ENCODE results near the gene USP3. TPM values are rescaled to one million over a fixed set of nuclear protein-coding genes. Genes with fewer than 3 reads are reported as not detected.

The USP3 gene
- total RNA-seq, 2 donors from 2014 or later: 48.8 to 50.1 TPM

DNA sequence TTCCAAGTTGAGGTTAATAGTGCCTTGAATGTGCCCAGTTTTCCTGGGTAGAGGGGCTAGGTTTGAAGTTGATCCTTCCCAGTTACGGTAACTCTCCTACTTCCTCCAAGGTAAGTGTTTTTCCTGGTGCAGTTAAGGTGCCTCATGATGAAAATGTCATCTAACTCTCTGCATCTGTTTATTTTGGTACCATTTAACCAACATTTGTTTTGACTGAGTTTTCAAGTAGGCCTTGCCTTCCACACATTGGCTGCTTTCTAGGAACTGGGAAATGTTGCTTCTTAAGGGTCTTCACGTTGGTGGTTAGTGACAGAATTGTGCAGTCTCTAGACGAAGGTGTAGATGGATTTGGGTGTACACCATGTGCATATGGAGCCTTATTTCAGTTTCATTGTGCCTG is 31.3 kb downstream of the USP3 start:
- no peak for ATAC-seq
- H3K27ac ChIP-seq: peak overlapping the region in 1 of 4 donors; percentile 5
- H3K9me3 ChIP-seq: no peaks in the 10 kb centered on the region
- WGBS, 2 donors: 86 to 87% methylated on average over 3 of the region's 3 CpGs
- peaks cover 0 to 6% of the 10 kb centered on the region in 2 donors for H3K36me3 ChIP-seq (replicated peaks in 1 of 2; ENCODE audit: insufficient read depth in 1 of 2, low read depth in 2 of 2)
- intact Hi-C loops (cut with DNase I): no loop called here
- TF ChIP-seq POLR2A (IDR thresholded peaks at IDR 0.05): no peak
- TF ChIP-seq CTCF (IDR thresholded peaks at IDR 0.05): no peak
- no peak overlapping the region for H3K4me3 ChIP-seq
- H3K4me1 ChIP-seq: peaks cover 45% of the 10 kb centered on the region
- H3K27me3 ChIP-seq: no peaks in the 10 kb centered on the region
- DNase-seq: no peak

DNA sequence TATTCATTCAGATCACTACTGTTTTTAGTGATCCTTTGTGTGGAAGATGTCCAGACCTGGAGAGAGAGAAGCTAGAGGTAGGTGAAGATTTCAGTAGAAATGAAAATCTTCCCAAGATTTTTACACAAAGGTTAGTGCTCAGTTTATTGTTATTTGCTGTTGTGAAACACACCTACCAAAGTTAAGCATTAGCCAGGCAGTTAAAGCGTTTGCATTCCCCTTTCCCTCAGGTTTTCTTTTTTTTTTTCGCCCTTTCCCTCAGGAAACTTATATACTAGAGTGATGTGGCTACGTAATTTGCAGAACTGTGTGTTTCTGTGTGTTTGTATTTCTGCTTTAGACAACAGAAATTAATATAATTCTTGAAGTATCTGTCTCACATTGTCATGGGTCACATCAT is 34.5 kb downstream of the USP3 start:
- peaks cover 0 to 6% of the 10 kb centered on the region in 2 donors for H3K36me3 ChIP-seq (replicated peaks in 1 of 2; ENCODE audit: insufficient read depth in 1 of 2, low read depth in 2 of 2)
- no peaks in the 10 kb centered on the region for H3K27me3 ChIP-seq
- ATAC-seq (no peak), DNase-seq (no peak)
- peaks cover 27% of the 10 kb centered on the region for H3K4me1 ChIP-seq
- no peak overlapping the region for H3K4me3 ChIP-seq
- intact Hi-C loops (cut with DNase I): no loop called here
- no peak for TF ChIP-seq CTCF (IDR thresholded peaks at IDR 0.05)
- TF ChIP-seq POLR2A (IDR thresholded peaks at IDR 0.05): no peak
- WGBS, 2 donors: 70 to 72% methylated on average over 3 of the region's 3 CpGs
- H3K9me3 ChIP-seq: no peaks in the 10 kb centered on the region
- H3K27ac ChIP-seq: no peak overlapping the region

DNA sequence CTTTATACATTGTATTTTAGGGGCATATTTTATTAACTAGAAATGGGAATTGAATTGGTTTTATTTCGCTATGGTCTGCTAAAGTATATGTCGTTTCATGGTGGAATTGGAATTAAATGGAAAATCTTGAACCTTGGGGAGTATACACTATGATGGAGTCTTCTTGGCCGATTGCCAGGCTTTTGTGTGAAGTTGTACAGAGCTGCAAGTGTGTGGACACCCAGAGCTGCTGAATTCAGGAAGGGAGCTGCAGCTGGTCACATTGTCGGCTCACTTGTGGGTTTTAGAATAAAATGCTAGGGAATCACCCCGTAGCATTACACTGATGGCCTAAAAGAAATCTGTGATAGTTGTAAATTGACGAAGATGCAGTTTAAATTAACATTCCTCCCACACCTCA is 35.1 kb downstream of the USP3 start:
- Histone ChIP-seq H3K27ac (no peak overlapping the region), H3K9me3 (no peaks in the 10 kb centered on the region), H3K27me3 (no peaks in the 10 kb centered on the region), H3K4me3 (no peak overlapping the region), H3K4me1 (peaks cover 23% of the 10 kb centered on the region), H3K36me3 (replicated peaks in 1 of 2; ENCODE audit: insufficient read depth in 1 of 2, low read depth in 2 of 2) (peaks cover 0 to 6% of the 10 kb centered on the region in 2 donors)
- TF ChIP-seq POLR2A (IDR thresholded peaks at IDR 0.05) (no peak), CTCF (IDR thresholded peaks at IDR 0.05) (no peak)
- DNase-seq (peak in 3 of 4 donors; percentile 44 to 55 (median 47)), ATAC-seq (no peak)
- 56 to 59% methylated on average over 6 of the region's 6 CpGs for WGBS, 2 donors
- intact Hi-C loops (cut with DNase I): no loop called here

DNA sequence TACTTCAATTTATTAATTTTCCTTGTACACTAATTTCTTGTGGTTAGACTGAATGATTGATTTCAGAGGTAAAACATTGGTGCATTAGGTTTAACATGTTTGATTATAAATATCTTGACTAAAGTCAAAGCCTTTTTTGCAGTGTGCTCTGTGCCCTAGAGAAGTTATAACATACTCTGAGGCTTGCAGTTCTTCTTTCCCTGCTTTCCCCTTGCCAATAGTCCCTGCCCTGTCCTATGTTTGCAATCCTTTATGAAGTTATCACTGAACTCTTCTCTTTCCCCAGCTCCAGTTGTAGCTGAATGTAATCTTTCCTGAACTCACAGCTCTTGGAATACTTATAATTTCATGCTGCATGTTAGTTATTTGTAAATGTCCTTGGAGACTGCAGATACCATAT is 35.6 kb downstream of the USP3 start:
- H3K4me3 ChIP-seq: no peak overlapping the region
- ATAC-seq (no peak), DNase-seq (no peak)
- no peaks in the 10 kb centered on the region for H3K27me3 ChIP-seq
- intact Hi-C loops (cut with DNase I): no loop called here
- TF ChIP-seq POLR2A (IDR thresholded peaks at IDR 0.05) (no peak), CTCF (IDR thresholded peaks at IDR 0.05) (no peak)
- peaks cover 0 to 6% of the 10 kb centered on the region in 2 donors for H3K36me3 ChIP-seq (replicated peaks in 1 of 2; ENCODE audit: insufficient read depth in 1 of 2, low read depth in 2 of 2)
- no peaks in the 10 kb centered on the region for H3K9me3 ChIP-seq
- no peak overlapping the region for H3K27ac ChIP-seq
- H3K4me1 ChIP-seq: peaks cover 21% of the 10 kb centered on the region

DNA sequence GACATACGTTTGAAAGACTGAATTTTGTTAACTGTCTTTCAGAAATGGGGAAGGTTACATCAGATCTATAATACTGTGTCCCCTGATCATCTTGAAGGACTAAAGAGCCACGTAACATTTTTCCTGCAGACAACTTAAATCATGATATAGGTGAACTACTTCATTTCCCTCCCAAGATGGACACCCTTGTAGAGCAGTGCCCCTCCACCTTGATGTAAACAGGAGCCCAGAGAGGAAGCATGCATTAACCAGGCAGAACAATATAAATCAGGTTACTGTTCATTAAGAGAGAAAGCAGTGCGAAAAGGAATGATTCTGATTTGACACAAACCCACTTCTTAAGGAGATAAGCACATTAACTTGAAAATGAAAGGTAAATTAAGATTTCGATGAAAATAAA is 36.1 kb downstream of the USP3 start:
- Histone ChIP-seq H3K4me1 (peaks cover 17% of the 10 kb centered on the region), H3K27ac (no peak overlapping the region), H3K36me3 (replicated peaks in 1 of 2; ENCODE audit: insufficient read depth in 1 of 2, low read depth in 2 of 2) (peaks cover 0 to 6% of the 10 kb centered on the region in 2 donors), H3K27me3 (no peaks in the 10 kb centered on the region), H3K4me3 (no peak overlapping the region), H3K9me3 (no peaks in the 10 kb centered on the region)
- intact Hi-C loops (cut with DNase I): no loop called here
- TF ChIP-seq POLR2A (IDR thresholded peaks at IDR 0.05) (no peak), CTCF (IDR thresholded peaks at IDR 0.05) (no peak)
- ATAC-seq (no peak), DNase-seq (no peak)
- WGBS, 2 donors: 68 to 75% methylated on average over 4 of the region's 4 CpGs

Data from body of pancreas (tissue), 4 donors.